Pancreas (tissue), 10 donors: ENCODE measurements around the gene TOX4. TPM values are rescaled to one million over a fixed set of nuclear protein-coding genes. Genes with fewer than 3 reads are reported as not detected.
A peak's percentile ranks its signal among the peaks of the same experiment; 100 is the strongest.

ENCODE experiments used
- ATAC-seq, 4 donors: fragments of 200-7000 bp; cut with Tn5 transposase; one replicate each; pipeline versions ENCODE4 v1.8.0 to v1.9.1; 2020; ENCODE audit warnings: mild to moderate bottlenecking in 4 of 4, moderate library complexity in 4 of 4
- DNase-seq, 6 donors: peaks; one replicate each; pipeline ENCODE4 v3.0.0-alpha.2; 2020
- FAIRE-seq: peaks from 2 replicates; lab custom pipeline; 2012; peaks lifted over from hg19 to GRCh38; lab: Jason Lieb, UNC
- H3K27ac ChIP-seq, 4 donors: fragments of 200-600 bp; sonication (generic); 1 replicate in 3 of 4; 2 replicates in 1 of 4; pipeline versions ENCODE4 v1.5.0 to v1.8.0; 2020
- H3K27me3 ChIP-seq, 4 donors: fragments of 200-600 bp; one replicate each; pipeline ENCODE4 v1.8.0; 2021
- H3K36me3 ChIP-seq, 3 donors: fragments of 200-600 bp; sonication (generic) in 1 of 3; one replicate each; pipeline versions ENCODE4 v1.5.0 to v1.8.0; 2020 to 2021
- H3K4me1 ChIP-seq, 3 donors: fragments of 200-600 bp; one replicate each; pipeline ENCODE4 v1.8.0; 2021
- H3K4me3 ChIP-seq, 4 donors: fragments of 200-600 bp; sonication (generic) in 2 of 4; one replicate each; pipeline versions ENCODE4 v1.5.0 to v1.8.0; 2020 to 2021
- H3K9me3 ChIP-seq, 4 donors: fragments of 200-600 bp; one replicate each; pipeline ENCODE4 v1.8.0; 2021
- CTCF ChIP-seq, 4 donors: fragments of 200-600 bp; sonication (generic) in 3 of 4; IDR thresholded peaks; one replicate each; pipeline versions ENCODE4 v1.5.0 to v1.8.0; 2021; ENCODE audit warnings: antibody characterized with exemption in 4 of 4
- WGBS, 2 donors: extraction: QIAGEN DNeasy Blood & Tissue Kit; methylation state at CpG; one replicate each; pipeline ENCODE4 v1.1.7; 2013; 5-methylcytosine and 5-hydroxymethylcytosine counted together
- intact Hi-C, 3 donors: fragments of 100-400 bp; cut with DNase I; formaldehyde crosslinking; loops; one replicate each; pipeline versions ENCODE4 v1.11.1 to v1.14.2; 2022
- polyA plus RNA-seq, 2 donors: library from polyadenylated mRNA; stranded (reverse); fragments of 200-250 nt; gene quantifications; one replicate each; pipeline ENCODE4 v1.2.3, GENCODE V29; 2013
- total RNA-seq, 6 donors: library from RNA; stranded (reverse); fragmentation: NEBNext Ultra II Directional in 4 of 6; extraction: Animal tissue kit (Norgen Biotek cat#: 25700) in 4 of 6; gene quantifications; one replicate each; pipeline versions ENCODE4 v1.2.1 to v1.2.4, GENCODE V29; 2021 to 2023
- donor health status: healthy with polysubstance abuse.
- donor health status: DM: no; HTN: no; CAD: no; lungs with moderate emphysema.
- donor health status: DM: no; HTN: no; CAD: no.
- donor health status: control.
- donor health status: control.
- donor health status: Bipolar disorder and iron deficiency.
- donor health status: DM: yes; HTN: yes; CAD: no.
- donor health status: DM: no; HTN: no; CAD: no.
- donor health status: DM: no; HTN: no; CAD: no.
- donor health status: DM: yes; HTN: yes; CAD: no.

TOX4 gene
- total and polyA plus RNA-seq, 8 donors: 13.2 to 39.7 (median 36.8) TPM

- no peak for FAIRE-seq
- intact Hi-C loops: no loop called here
- DNase-seq: no peak
- peak overlapping the region; percentile 43 to 83 (median 72) for H3K4me3 ChIP-seq
- WGBS, 2 donors: 0 to 1% methylated on average over 17 of the region's 17 CpGs
- ATAC-seq: peak; percentile 21 to 43 (median 37)
- H3K36me3 ChIP-seq: no peaks in the 10 kb centered on the region
- peak overlapping the region; percentile 67 to 97 (median 89) for H3K27ac ChIP-seq
- peaks cover 4 to 19% (median 5%) of the 10 kb centered on the region in 3 donors for H3K4me1 ChIP-seq
- no peak for TF ChIP-seq CTCF (IDR thresholded peaks at IDR 0.05)
- H3K9me3 ChIP-seq: no peaks in the 10 kb centered on the region
- no peaks in the 10 kb centered on the region for H3K27me3 ChIP-seq
These were observed 21.4 kb upstream of the TOX4 start for GRCh38 chr14:21455592-21455911.

- DNase-seq: peak; percentile 96 to 100 (median 100)
- Histone ChIP-seq H3K4me1 (peaks cover 4 to 19% (median 5%) of the 10 kb centered on the region in 3 donors), H3K27me3 (no peaks in the 10 kb centered on the region), H3K36me3 (peaks cover 0 to 4% (median under 1%) of the 10 kb centered on the region in 3 donors), H3K9me3 (no peaks in the 10 kb centered on the region), H3K27ac (peak within 1 kb of the TSS; percentile 72 to 97 (median 89)), H3K4me3 (peak within 1 kb of the TSS; percentile 43 to 83 (median 72))
- peak; percentile 97 to 99 (median 98) for ATAC-seq
- WGBS, 2 donors: 0 to 1% methylated on average over 36 of the region's 36 CpGs
- FAIRE-seq: peak; percentile 97
- intact Hi-C loops: no loop called here
- peak; percentile 51 to 65 (median 60) for TF ChIP-seq CTCF (IDR thresholded peaks at IDR 0.05)
These were observed 20.9 kb upstream of the TOX4 start, which contains the start of gene CHD8 for GRCh38 chr14:21455912-21456667. Gene CHD8 (minus strand): TSS chr14:21456123. CDS start chr14:21431643, 24,480 bp downstream.

GRCh38 chr14:21467616-21468015 lies 9.4 kb upstream of the TOX4 start:
- TF ChIP-seq CTCF (IDR thresholded peaks at IDR 0.05): no peak
- Histone ChIP-seq H3K27ac (no peak overlapping the region), H3K27me3 (no peaks in the 10 kb centered on the region), H3K4me1 (no peaks in the 10 kb centered on the region), H3K9me3 (no peaks in the 10 kb centered on the region), H3K36me3 (peaks cover 0 to 29% (median 0%) of the 10 kb centered on the region in 3 donors), H3K4me3 (no peak overlapping the region)
- FAIRE-seq: no peak
- no peak for DNase-seq
- 74 to 78% methylated on average over 1 of the region's 1 CpG for WGBS, 2 donors
- intact Hi-C loops: no loop called here
- ATAC-seq: no peak

GRCh38 chr14:21475767-21476522 lies 1.1 kb upstream of the TOX4 start:
- Histone ChIP-seq H3K9me3 (no peaks in the 10 kb centered on the region), H3K4me1 (peaks cover 5 to 17% (median 7%) of the 10 kb centered on the region in 3 donors), H3K27ac (peak overlapping the region; percentile 66 to 85 (median 77)), H3K4me3 (peak overlapping the region; percentile 70 to 86 (median 80)), H3K36me3 (no peaks in the 10 kb centered on the region), H3K27me3 (no peaks in the 10 kb centered on the region)
- FAIRE-seq (peak; percentile 75), DNase-seq (no peak), ATAC-seq (peak; percentile 25 to 43 (median 36))
- intact Hi-C loops: no loop called here
- TF ChIP-seq CTCF (IDR thresholded peaks at IDR 0.05): no peak
- WGBS, 2 donors: 12 to 13% methylated on average over 10 of the region's 10 CpGs
